ENCODE results near the gene WWOX. TPM values are rescaled to one million over a fixed set of nuclear protein-coding genes. Genes with fewer than 3 reads are reported as not detected.
A peak's percentile ranks its signal among the peaks of the same experiment; 100 is the strongest.

The WWOX gene
- total and polyA plus RNA-seq, 2 experiments from 2014 or later = 17.0 to 39.8 TPM

GRCh38 chr16:78745108-78746019 is 645.9 kb downstream of the WWOX start:
- H3K4me3 ChIP-seq = no peak overlapping the region
- H3K36me3 ChIP-seq (replicated peaks; ENCODE audit: insufficient read depth, low read depth) = no peaks in the 10 kb centered on the region
- H3K27me3 ChIP-seq = no peaks in the 10 kb centered on the region
- DNase-seq (ENCODE audit: low spot score) = no peak
- no peaks in the 10 kb centered on the region for H3K9me3 ChIP-seq (ENCODE audit: low read depth)
- no peak overlapping the region for H2AFZ ChIP-seq
- TF ChIP-seq EZH2 (IDR thresholded peaks at IDR 0.05; ENCODE audit: borderline replicate concordance) (no peak), EZH2phosphoT487 (IDR thresholded peaks at IDR 0.05; ENCODE audit: low read depth, severe bottlenecking, unreplicated experiment) (no peak)
- TF ChIP-seq, protein P1, sequence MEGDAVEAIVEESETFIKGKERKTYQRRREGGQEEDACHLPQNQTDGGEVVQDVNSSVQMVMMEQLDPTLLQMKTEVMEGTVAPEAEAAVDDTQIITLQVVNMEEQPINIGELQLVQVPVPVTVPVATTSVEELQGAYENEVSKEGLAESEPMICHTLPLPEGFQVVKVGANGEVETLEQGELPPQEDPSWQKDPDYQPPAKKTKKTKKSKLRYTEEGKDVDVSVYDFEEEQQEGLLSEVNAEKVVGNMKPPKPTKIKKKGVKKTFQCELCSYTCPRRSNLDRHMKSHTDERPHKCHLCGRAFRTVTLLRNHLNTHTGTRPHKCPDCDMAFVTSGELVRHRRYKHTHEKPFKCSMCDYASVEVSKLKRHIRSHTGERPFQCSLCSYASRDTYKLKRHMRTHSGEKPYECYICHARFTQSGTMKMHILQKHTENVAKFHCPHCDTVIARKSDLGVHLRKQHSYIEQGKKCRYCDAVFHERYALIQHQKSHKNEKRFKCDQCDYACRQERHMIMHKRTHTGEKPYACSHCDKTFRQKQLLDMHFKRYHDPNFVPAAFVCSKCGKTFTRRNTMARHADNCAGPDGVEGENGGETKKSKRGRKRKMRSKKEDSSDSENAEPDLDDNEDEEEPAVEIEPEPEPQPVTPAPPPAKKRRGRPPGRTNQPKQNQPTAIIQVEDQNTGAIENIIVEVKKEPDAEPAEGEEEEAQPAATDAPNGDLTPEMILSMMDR (IDR thresholded peaks at IDR 0.05; ENCODE audit: poor library complexity) = no peak
- WGBS (ENCODE audit: low lambda C conversion rate, missing lambda C conversion rate) = 48% methylated on average over 7 of the region's 7 CpGs
- H3K27ac ChIP-seq = peak overlapping the region; percentile 55
- no peaks in the 10 kb centered on the region for H4K20me1 ChIP-seq (ENCODE audit: insufficient read depth, poor library complexity, severe bottlenecking)
- H3K9me2 ChIP-seq (replicated peaks; ENCODE audit: insufficient read depth) = no peaks in the 10 kb centered on the region
- H3K4me2 ChIP-seq = peak overlapping the region; percentile 35
- peaks cover 8% of the 10 kb centered on the region for H3K4me1 ChIP-seq (ENCODE audit: insufficient read depth)
- H3K79me2 ChIP-seq = no peaks in the 10 kb centered on the region

DNA sequence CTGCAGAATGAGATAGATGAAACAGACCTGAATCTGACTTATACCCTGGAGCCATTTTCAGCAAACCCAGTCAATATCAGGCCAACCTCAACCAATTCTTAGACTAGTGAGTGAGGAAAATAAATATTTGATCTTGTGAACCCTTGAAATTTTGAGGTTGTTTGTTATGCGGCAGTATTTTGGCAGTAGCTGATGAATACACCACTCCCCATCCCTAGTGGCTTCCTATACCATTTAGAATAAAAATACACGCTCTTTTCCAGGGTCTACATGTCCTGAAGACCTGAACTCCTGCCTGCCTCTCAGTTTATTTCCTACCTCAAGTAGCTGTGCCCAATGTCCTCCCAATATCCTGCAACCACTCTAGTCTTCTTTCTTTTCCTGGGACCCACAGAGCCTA is 647.3 kb downstream of the WWOX start:
- 100% methylated on average over 2 of the region's 2 CpGs for WGBS (ENCODE audit: low lambda C conversion rate, missing lambda C conversion rate)
- Histone ChIP-seq H3K4me2 (no peak overlapping the region), H3K79me2 (no peaks in the 10 kb centered on the region), H3K27ac (no peak overlapping the region), H2AFZ (no peak overlapping the region), H4K20me1 (ENCODE audit: insufficient read depth, poor library complexity, severe bottlenecking) (no peaks in the 10 kb centered on the region), H3K9me2 (replicated peaks; ENCODE audit: insufficient read depth) (no peaks in the 10 kb centered on the region), H3K4me3 (no peak overlapping the region), H3K27me3 (no peaks in the 10 kb centered on the region), H3K36me3 (replicated peaks; ENCODE audit: insufficient read depth, low read depth) (no peaks in the 10 kb centered on the region), H3K4me1 (ENCODE audit: insufficient read depth) (peaks cover 8% of the 10 kb centered on the region), H3K9me3 (ENCODE audit: low read depth) (no peaks in the 10 kb centered on the region)
- TF ChIP-seq EZH2 (IDR thresholded peaks at IDR 0.05; ENCODE audit: borderline replicate concordance) (no peak), EZH2phosphoT487 (IDR thresholded peaks at IDR 0.05; ENCODE audit: low read depth, severe bottlenecking, unreplicated experiment) (no peak)
- TF ChIP-seq, protein P1 (IDR thresholded peaks at IDR 0.05; ENCODE audit: poor library complexity) = no peak
- no peak for DNase-seq (ENCODE audit: low spot score)

- no peak overlapping the region for H3K4me2 ChIP-seq
- H3K36me3 ChIP-seq (replicated peaks; ENCODE audit: insufficient read depth, low read depth) = no peaks in the 10 kb centered on the region
- no peaks in the 10 kb centered on the region for H3K79me2 ChIP-seq
- no peak overlapping the region for H3K4me3 ChIP-seq
- no peaks in the 10 kb centered on the region for H3K27me3 ChIP-seq
- DNase-seq (ENCODE audit: low spot score) = no peak
- no peaks in the 10 kb centered on the region for H3K9me3 ChIP-seq (ENCODE audit: low read depth)
- H2AFZ ChIP-seq = no peak overlapping the region
- TF ChIP-seq, protein P1 (IDR thresholded peaks at IDR 0.05; ENCODE audit: poor library complexity) = no peak
- TF ChIP-seq EZH2phosphoT487 (IDR thresholded peaks at IDR 0.05; ENCODE audit: low read depth, severe bottlenecking, unreplicated experiment) = no peak
- TF ChIP-seq EZH2 (IDR thresholded peaks at IDR 0.05; ENCODE audit: borderline replicate concordance) = no peak
- 55% methylated on average over 9 of the region's 9 CpGs for WGBS (ENCODE audit: low lambda C conversion rate, missing lambda C conversion rate)
- no peak overlapping the region for H3K27ac ChIP-seq
- no peaks in the 10 kb centered on the region for H3K9me2 ChIP-seq (replicated peaks; ENCODE audit: insufficient read depth)
- peaks cover 8% of the 10 kb centered on the region for H3K4me1 ChIP-seq (ENCODE audit: insufficient read depth)
- no peaks in the 10 kb centered on the region for H4K20me1 ChIP-seq (ENCODE audit: insufficient read depth, poor library complexity, severe bottlenecking)
Measured at GRCh38 chr16:78748220-78748929, 648.9 kb downstream of the WWOX start.

All from hepatocyte (in vitro differentiated cells).